NCI-H2196 treated with DMSO at 0.1 percent for 48 hours (cell line): ENCODE measurements around the gene AHSA1.

Experiments used
- DNase-seq: peaks from one replicate; lab custom pipeline; 2025; ENCODE audit not compliant: unreplicated experiment; lab: John Stamatoyannopoulos, UW

The AHSA1 gene

GRCh38 chr14:77507762-77508161, 49.9 kb downstream of the AHSA1 start:
- no peak for DNase-seq

- DNase-seq, result no peak
Measured at GRCh38 chr14:77508249-77508648, 50.4 kb downstream of the AHSA1 start.

GRCh38 chr14:77508876-77509275, 51.0 kb downstream of the AHSA1 start:
- DNase-seq, result no peak

GRCh38 chr14:77509366-77509765, 51.5 kb downstream of the AHSA1 start:
- DNase-seq, result no peak

- DNase-seq, result no peak
Measured at GRCh38 chr14:77511486-77512162, 53.7 kb downstream of the AHSA1 start.

- no peak for DNase-seq
Measured at GRCh38 chr14:77516126-77516525, 58.2 kb downstream of the AHSA1 start.
